Hepatocyte (in vitro differentiated cells): Measurements from ENCODE around the gene TBC1D2.

Experiments used
- CTCF ChIP-seq: fragments of 200-600 bp; sonication (generic); IDR thresholded peaks from 2 replicates; pipeline ENCODE4 v1.5.1; 2016; ENCODE audit warnings: antibody characterized with exemption, mild to moderate bottlenecking; ENCODE audit not compliant: poor library complexity
- EZH2phosphoT487 ChIP-seq: fragments of 200-600 bp; sonication (generic); IDR thresholded peaks from one replicate; pipeline ENCODE4 v1.6.1; 2018; ENCODE audit warnings: antibody characterized with exemption, mild to moderate bottlenecking, low read depth, moderate library complexity; ENCODE audit not compliant: unreplicated experiment, severe bottlenecking

GRCh38 chr9:98158071-98158831 lies 97.2 kb downstream of the TBC1D2 start:
- TF ChIP-seq EZH2phosphoT487 (no peak), CTCF (no peak)
